T1000 (cell line): ENCODE measurements around the gene HSPB7.
A peak's percentile ranks its signal among the peaks of the same experiment; 100 is the strongest.
"Not testable (repeated sequence)": the region's sequence is repeated elsewhere in the genome, so short reads cannot be mapped to it uniquely, and the experiment has no call there.

Source experiments
- DNase-seq: peaks from one replicate; lab custom pipeline; 2025; ENCODE audit warnings: mixed read lengths; lab: John Stamatoyannopoulos, UW

Gene HSPB7

DNA sequence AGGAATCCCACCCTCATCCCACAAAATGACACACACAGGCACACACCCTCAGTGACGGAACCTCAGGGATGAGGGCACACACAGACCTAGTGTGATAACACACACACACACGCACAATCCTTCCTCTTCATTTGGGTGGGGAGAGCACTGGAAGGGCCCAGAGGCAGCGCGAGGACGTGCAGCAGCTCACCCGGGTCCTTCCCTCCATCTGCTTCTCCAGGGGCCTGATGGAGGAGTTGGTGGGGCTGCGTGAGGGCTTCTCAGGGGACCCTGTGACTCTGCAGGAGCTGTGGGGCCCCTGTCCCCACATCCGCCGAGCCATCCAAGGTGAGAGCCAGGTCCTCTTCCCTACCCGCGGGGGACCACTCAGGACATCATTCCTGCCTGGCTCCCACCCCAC lies 4.5 kb upstream of the HSPB7 start:
- DNase-seq, result no peak

DNA sequence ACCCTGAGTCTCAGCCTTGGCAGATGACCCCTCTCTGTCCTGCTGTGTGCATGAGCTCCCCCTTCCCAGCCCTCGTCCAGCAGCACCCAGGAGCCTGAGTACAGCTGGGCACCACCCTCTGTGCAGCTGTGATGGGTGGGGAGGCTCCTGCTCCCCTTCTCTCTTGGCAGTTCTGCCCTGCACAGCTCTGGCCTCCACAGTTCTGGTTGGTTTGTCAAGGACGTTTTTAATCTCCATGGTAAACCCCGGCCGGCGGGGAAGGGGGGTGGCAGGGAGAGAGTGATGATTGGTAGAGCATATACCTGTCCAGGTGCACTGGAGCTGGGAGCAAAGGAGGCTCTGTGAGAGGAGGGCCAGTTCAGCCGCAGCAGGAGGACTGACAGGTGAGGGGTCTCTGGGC lies 3.8 kb upstream of the HSPB7 start, which contains the start of gene CLCNKA:
Gene CLCNKA, plus strand, starts transcription at position 356 of the 400 bp plus-strand sequence. CDS start 584 bp downstream, outside the sequence.
- no peak for DNase-seq

DNA sequence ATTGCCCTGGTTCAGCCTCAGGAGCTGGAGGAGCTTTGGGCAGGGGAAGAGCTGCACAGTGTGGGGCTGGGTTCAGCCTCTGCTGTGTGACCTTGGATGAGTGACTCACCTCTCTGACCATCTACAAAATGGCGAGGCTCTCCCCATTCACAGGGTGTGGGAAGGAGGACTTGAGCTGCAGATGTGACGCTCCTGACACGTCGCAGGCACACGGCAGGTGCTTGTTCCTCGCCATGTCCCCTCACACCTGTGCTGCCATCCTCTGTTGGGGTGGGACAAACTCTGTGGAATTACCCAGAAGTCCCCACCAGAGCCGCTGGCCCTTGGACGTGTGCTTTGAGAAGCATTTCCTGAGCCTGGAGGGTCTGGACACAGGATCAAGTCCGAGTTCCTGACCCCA lies 3.0 kb upstream of the HSPB7 start:
- DNase-seq, result not testable (repeated sequence)

DNA sequence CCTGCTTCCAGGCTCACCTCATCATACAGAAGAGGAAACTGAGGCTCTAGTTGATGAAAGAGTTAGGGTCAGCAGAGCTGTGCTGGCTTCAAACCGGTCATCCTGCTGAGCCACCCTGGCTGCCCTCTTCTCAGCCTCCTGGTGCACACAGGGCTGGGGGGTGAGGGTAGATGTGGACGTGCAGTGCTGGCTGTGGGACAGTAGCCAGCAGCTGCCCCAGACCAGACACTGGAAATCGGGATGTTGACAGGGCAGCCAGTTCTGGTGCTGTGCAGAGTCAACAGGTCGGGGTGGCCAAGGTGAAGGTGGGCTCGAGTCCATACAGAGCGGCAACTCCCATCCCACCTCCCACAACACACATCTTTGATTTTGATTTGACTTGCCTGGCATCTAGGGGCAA lies 2.5 kb upstream of the HSPB7 start:
- DNase-seq, result no peak

GRCh38 chr1:16019644-16020277 lies 1.9 kb upstream of the HSPB7 start:
- peak; percentile 70 for DNase-seq

DNA sequence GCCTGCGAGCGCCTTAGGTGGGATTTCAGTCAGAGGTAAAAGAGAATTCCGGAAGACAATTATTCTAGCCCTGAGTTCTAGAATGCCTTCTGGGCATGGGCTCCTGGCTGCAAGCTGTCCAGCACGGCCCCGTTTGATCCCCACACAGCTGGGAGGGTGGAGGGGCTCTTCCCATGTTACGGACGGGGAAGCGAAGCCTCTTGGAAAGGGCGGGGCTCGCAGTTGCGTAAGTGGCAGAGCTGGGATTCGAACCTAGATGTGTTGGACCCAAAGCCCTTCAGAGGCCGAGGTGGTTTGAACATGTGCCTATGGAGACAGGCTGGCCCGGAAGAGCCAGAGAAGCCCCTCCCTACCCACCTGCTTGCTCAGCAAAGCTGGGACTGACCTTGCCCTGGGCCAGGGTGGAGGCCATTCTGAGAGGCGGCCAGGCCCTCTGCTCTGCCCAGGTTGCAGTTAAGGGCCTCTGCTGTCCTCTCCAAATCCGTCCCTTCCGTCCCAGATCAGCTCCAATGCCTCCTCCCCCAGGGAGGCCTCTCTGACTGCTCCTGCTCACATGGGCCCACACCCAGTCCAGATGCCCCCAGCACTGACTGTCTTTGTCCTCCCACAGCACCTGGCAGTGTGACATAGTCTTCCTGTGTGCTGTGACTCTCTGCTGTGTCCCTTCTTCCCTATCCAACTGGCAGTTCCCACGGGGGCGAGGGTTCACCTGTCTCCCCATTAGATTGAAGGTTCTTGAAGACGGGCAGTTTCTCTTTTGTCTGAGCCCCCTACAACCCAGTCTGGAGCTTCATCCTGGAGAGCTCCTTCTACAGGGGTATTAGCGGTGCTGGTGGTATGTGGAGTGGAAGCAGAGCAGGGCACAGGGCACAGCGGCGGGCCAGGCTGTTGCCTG lies 1.2 kb upstream of the HSPB7 start:
- DNase-seq, result no peak

DNA sequence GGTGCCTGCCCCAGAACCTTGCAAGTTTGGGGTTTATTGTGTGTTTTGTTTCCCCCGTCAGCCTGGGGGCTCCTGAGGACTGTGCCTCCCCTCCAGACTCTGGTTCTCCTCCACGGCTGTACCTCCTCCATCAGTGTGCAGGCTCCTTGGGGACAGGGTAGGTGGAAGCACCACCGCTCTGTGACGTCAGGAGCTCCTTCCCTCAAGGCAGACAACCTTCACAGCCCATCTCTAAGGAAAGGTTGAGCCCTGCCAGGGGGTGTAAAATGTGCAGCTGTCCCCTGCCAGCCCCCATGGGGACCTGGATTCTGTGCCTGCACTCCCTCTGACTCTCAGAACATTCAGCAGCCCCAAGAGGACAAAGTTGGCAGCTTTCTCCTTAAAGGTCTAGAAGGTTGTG lies 465 bp upstream of the HSPB7 start:
- no peak for DNase-seq

- no peak for DNase-seq
Measured at GRCh38 chr1:16017076-16017460, 775 bp downstream of the HSPB7 start.

GRCh38 chr1:16015960-16016901 lies 1.6 kb downstream of the HSPB7 start:
- DNase-seq, result peak; percentile 11

- no peak for DNase-seq
Measured at GRCh38 chr1:16015491-16015890, 2.4 kb downstream of the HSPB7 start.

GRCh38 chr1:16014509-16015482 lies 3.0 kb downstream of the HSPB7 start:
- DNase-seq, result no peak

DNA sequence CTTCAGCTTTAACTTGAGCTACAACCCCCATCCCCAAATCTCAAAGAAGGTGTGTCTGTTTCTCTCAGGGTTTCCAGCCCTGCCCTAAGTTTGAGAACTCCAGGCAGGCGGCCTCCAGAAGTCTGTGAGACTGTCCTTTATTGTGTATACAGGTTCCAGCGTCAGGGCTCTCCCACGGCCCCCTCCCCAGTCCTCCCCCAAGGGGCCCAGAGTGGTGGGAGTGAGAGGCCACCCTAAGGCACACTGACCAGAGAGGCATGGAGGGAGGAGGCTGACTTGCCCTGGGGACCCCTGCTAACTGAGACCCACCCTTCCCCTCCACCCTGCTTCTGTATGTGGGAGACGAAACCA lies 4.0 kb downstream of the HSPB7 start:
- DNase-seq, result no peak

GRCh38 chr1:16013220-16013907 lies 4.5 kb downstream of the HSPB7 start:
- DNase-seq, result peak; percentile 49

- DNase-seq, result peak; percentile 37
Measured at GRCh38 chr1:16012590-16013219, 5.1 kb downstream of the HSPB7 start.

- DNase-seq, result no peak
Measured at GRCh38 chr1:16011936-16012589, 5.8 kb downstream of the HSPB7 start.

GRCh38 chr1:16010837-16011236 lies 7.0 kb downstream of the HSPB7 start:
- DNase-seq, result no peak

DNA sequence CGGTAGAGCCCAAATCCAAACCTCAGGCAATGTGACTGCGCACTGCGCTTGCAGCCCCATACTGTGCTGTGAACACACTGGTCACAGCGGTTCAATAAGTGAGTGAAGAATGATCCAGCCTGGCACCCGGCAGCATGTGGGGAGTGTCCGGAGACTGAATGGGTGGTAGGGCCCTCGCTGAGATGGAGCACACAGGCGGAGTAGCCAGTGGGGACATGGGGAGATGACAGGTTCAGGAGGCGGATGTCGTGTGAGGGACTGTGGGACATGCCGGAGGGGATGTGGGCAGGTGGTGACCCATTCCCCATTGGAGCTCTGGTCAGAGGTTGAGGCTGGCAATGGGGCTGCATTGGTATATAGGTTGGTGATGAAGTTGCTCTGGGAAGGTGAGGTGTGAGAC lies 8.2 kb downstream of the HSPB7 start:
- no peak for DNase-seq

GRCh38 chr1:16009030-16009460 lies 8.8 kb downstream of the HSPB7 start:
- DNase-seq, result peak; percentile 75

DNA sequence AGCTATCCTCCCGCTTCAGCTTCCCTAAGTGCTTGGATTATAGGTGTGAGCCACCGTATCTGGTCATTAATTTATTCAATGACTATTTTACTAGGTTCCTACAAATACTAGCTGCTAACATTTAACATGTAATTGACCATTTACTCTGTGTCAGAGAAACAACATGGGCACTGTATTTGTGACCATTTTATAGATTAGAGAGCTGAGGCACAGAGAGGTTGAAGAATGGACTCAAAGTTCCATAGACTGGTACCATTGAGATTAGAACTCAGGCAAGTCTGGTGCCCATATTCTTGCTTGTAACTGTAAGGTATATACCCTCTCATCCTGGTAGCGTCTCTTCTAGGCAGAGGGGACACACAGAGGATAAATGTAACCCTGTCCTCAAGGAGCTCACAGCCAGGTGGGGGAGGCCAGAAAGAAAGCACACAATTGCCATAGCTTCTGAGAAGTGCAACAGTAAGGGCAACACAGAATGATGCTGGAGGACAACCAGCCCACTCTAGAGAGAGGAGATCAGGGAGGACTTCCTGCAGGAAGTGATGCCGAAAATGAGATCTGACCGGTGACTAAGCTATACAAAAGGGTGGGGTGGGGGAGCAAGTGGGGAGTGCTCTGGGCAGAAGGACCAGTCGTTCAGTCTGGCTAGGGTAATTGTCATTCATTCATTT lies 10.0 kb downstream of the HSPB7 start:
- no peak for DNase-seq
